GM12878 (cell line): Measurements from ENCODE around the gene C17orf78. TPM values are rescaled to one million over a fixed set of nuclear protein-coding genes. Genes with fewer than 3 reads are reported as not detected.

Experiments
- ATAC-seq: fragments of 200-7000 bp; cut with Tn5 transposase; 3 replicates; pipeline ENCODE4 v1.9.1; 2020; ENCODE audit warnings: mild to moderate bottlenecking, moderate library complexity
- BruUV-seq: library from RNA; stranded (reverse); fragments of 400-500 nt; replicated peaks from 2 replicates; lab custom pipeline; 2021; lab: Mats Ljungman, UMichigan
- CTCF ChIA-PET: fragments of 300-600 bp; sonication (Branson Sonifier 250); formaldehyde crosslinking; extraction: SDS; loops from one replicate; lab custom pipeline; 2021; ENCODE audit warnings: inconsistent platforms; lab: Yijun Ruan, JAX
- POLR2A ChIA-PET: fragments of 350-600 bp; formaldehyde crosslinking; extraction: SDS; loops from one replicate; lab custom pipeline; 2021; ENCODE audit warnings: inconsistent platforms; lab: Charles Lee
- RAD21 ChIA-PET: fragments of 300-600 bp; sonication (Branson Sonifier 250); formaldehyde crosslinking; loops from one replicate; lab custom pipeline; 2023; ENCODE audit warnings: antibody characterized with exemption; ENCODE audit not compliant: unreplicated experiment; lab: Charles Lee
- SMC1A ChIA-PET: fragments of 300-600 bp; sonication (Branson Sonifier 250); formaldehyde crosslinking; loops from one replicate; lab custom pipeline; 2023; ENCODE audit not compliant: unreplicated experiment, uncharacterized antibody; lab: Charles Lee
- DNase-seq: peaks from one replicate; pipeline ENCODE4 v3.0.0-alpha.2; 2011; ENCODE audit warnings: low read depth, low spot score
- FAIRE-seq: peaks from 3 replicates; lab custom pipeline; 2011; peaks lifted over from hg19 to GRCh38; lab: Jason Lieb, UNC
- H2AFZ ChIP-seq: 2 replicates; pipeline ENCODE4 v1.6.0; 2011; ENCODE audit warnings: low read depth, low read length, control low read depth; ENCODE audit not compliant: control insufficient read depth
- H3K27ac ChIP-seq: 2 replicates; pipeline ENCODE4 v1.5.1; 2011; ENCODE audit warnings: control low read depth; ENCODE audit not compliant: control insufficient read depth, insufficient read depth
- H3K27me3 ChIP-seq, 2 experiments: replicated peaks in 1 of 2; 2 replicates each; pipeline versions ENCODE4 v1.6.0 to v1.6.1; 2011; ENCODE audit warnings: low read length in 1 of 2; ENCODE audit not compliant: control insufficient read depth in 2 of 2, insufficient read depth in 2 of 2
- H3K36me3 ChIP-seq, 2 experiments: 2 replicates each; pipeline ENCODE4 v1.5.1; 2011; ENCODE audit warnings: low read length in 1 of 2; ENCODE audit not compliant: control insufficient read depth in 2 of 2, insufficient read depth in 2 of 2
- H3K4me1 ChIP-seq: 2 replicates; pipeline ENCODE4 v1.6.1; 2011; ENCODE audit warnings: mild to moderate bottlenecking, low read length, moderate library complexity, mixed read lengths; ENCODE audit not compliant: control insufficient read depth, insufficient read depth
- H3K4me2 ChIP-seq: 2 replicates; pipeline ENCODE4 v1.6.0; 2011; ENCODE audit warnings: control low read depth; ENCODE audit not compliant: control insufficient read depth, insufficient read depth
- H3K4me3 ChIP-seq: fragments of 200-600 bp; sonication (generic); 2 replicates; pipeline ENCODE4 v1.5.1; 2016
- H3K79me2 ChIP-seq: 2 replicates; pipeline ENCODE4 v1.6.0; 2011; ENCODE audit warnings: low read length; ENCODE audit not compliant: control insufficient read depth, insufficient read depth
- H3K9ac ChIP-seq: 2 replicates; pipeline ENCODE4 v1.8.0; 2011; ENCODE audit warnings: low read length, control low read depth, mixed read lengths; ENCODE audit not compliant: control insufficient read depth, insufficient read depth
- H3K9me3 ChIP-seq: replicated peaks from 3 replicates; pipeline ENCODE4 v1.5.1; 2011; ENCODE audit warnings: mild to moderate bottlenecking, low read length; ENCODE audit not compliant: control insufficient read depth, insufficient read depth
- H4K20me1 ChIP-seq: 2 replicates; pipeline ENCODE4 v1.6.0; 2011; ENCODE audit not compliant: control insufficient read depth, insufficient read depth
- BHLHE40 ChIP-seq, 2 experiments: fragments of 450-650 bp in 1 of 2; IDR thresholded peaks; 2 replicates each; pipeline ENCODE4 v1.6.1; 2011 to 2017; ENCODE audit warnings: low read depth in 2 of 2, borderline replicate concordance in 1 of 2, improper control_type of control experiment in 1 of 2, low read length in 1 of 2, mild to moderate bottlenecking in 1 of 2
- EP300 ChIP-seq, 2 experiments: fragments of 150-350 bp in 1 of 2; IDR thresholded peaks; 2 replicates each; pipeline ENCODE4 v1.6.1; 2011 to 2012; ENCODE audit warnings: low read depth in 2 of 2, low read length in 2 of 2, borderline replicate concordance in 1 of 2, improper control_type of control experiment in 1 of 2, inconsistent platforms in 1 of 2; ENCODE audit not compliant: control insufficient read depth in 1 of 2
- GATAD2B ChIP-seq: fragments of 450-650 bp; conservative IDR thresholded peaks from 2 replicates; pipeline ENCODE4 v1.6.1; 2017; ENCODE audit warnings: low read depth, mild to moderate bottlenecking, moderate library complexity
- KDM1A ChIP-seq: fragments of 200-600 bp; sonication (generic); IDR thresholded peaks from 2 replicates; pipeline ENCODE4 v1.6.1; 2016; ENCODE audit warnings: borderline replicate concordance
- MTA3 ChIP-seq: IDR thresholded peaks from 2 replicates; pipeline ENCODE4 v1.6.1; 2012; ENCODE audit warnings: low read length, inconsistent platforms, borderline replicate concordance
- MXI1 ChIP-seq: fragments of 150-350 bp; IDR thresholded peaks from 2 replicates; pipeline ENCODE4 v1.6.1; 2011; ENCODE audit warnings: low read depth, mild to moderate bottlenecking, inconsistent platforms, low read length, improper control_type of control experiment
- NFXL1 ChIP-seq: fragments of 450-650 bp; IDR thresholded peaks from 2 replicates; pipeline ENCODE4 v1.6.1; 2017; ENCODE audit warnings: antibody characterized with exemption, mild to moderate bottlenecking, borderline replicate concordance
- NR2C1 ChIP-seq: fragments of 450-650 bp; IDR thresholded peaks from 2 replicates; pipeline ENCODE4 v1.6.1; 2017; ENCODE audit warnings: antibody characterized with exemption, mild to moderate bottlenecking, moderate library complexity
- SMARCA5 ChIP-seq: fragments of 450-650 bp; IDR thresholded peaks from 2 replicates; pipeline ENCODE4 v1.6.1; 2017; ENCODE audit warnings: mild to moderate bottlenecking
- SREBF1 ChIP-seq: IDR thresholded peaks from 2 replicates; pipeline ENCODE4 v1.6.1; 2012; ENCODE audit warnings: mild to moderate bottlenecking, low read length
- YBX1 ChIP-seq: fragments of 450-650 bp; IDR thresholded peaks from 2 replicates; pipeline ENCODE4 v1.6.1; 2016; ENCODE audit warnings: antibody characterized with exemption
- ZNF217 ChIP-seq: fragments of 450-650 bp; IDR thresholded peaks from 2 replicates; pipeline ENCODE4 v1.6.1; 2017; ENCODE audit warnings: antibody characterized with exemption, mild to moderate bottlenecking
- ZNF274 ChIP-seq: IDR thresholded peaks from one replicate; pipeline ENCODE4 v1.8.0; 2011; ENCODE audit not compliant: insufficient read length, insufficient read depth
- WGBS: methylation state at CpG from one replicate; pipeline ENCODE4 v1.1.6; 2016; ENCODE audit warnings: low lambda C conversion rate; ENCODE audit not compliant: insufficient replicate concordance, insufficient coverage; ENCODE audit errors: missing lambda C conversion rate; 5-methylcytosine and 5-hydroxymethylcytosine counted together
- in situ Hi-C: fragments of 300-500 bp; cut with MboI; formaldehyde crosslinking; loops from 9 replicates; pipeline ENCODE4 v1.14.3; 2018; ENCODE audit warnings: mixed read lengths
- intact Hi-C: fragments of 100-400 bp; cut with micrococcal nuclease; formaldehyde crosslinking; loops from one replicate; pipeline ENCODE4 v1.14.2; 2022; ENCODE audit not compliant: unreplicated experiment
- polyA plus RNA-seq, 11 experiments: library from polyadenylated mRNA; depleted of rRNA in 4 of 11; unstranded in 6 of 11; stranded (reverse) in 5 of 11; fragments of >200 nt; fragmentation: Nextera tagmentation in 4 of 11; fragmentation: Illumina TruSeq in 1 of 11; extraction: Ambion mirVana in 4 of 11; extraction: Trizol in 1 of 11; gene quantifications; 1 replicate in 1 of 11; 2 replicates in 10 of 11; pipeline versions ENCODE4 v1.2.1 to v1.2.3, GENCODE V29; 2011 to 2016; ENCODE audit warnings: inconsistent platforms in 2 of 11, missing spikeins in 2 of 11, low read depth in 1 of 11
- total RNA-seq, 4 experiments: library from RNA; depleted of rRNA in 3 of 4; stranded (reverse); fragments of >200 nt in 3 of 4; fragmentation: Illumina TruSeq in 1 of 4; extraction: Trizol in 1 of 4; gene quantifications; 2 replicates each; pipeline versions ENCODE4 v1.2.1 to v1.2.3, GENCODE V29; 2013 to 2021
- TF ChIP-seq, protein P1 (sequence below), 3 experiments: IDR thresholded peaks in 2 of 3; conservative IDR thresholded peaks in 1 of 3; 2 replicates each; pipeline ENCODE4 v1.5.1; 2011; ENCODE audit warnings: low read depth in 3 of 3, low read length in 3 of 3, mild to moderate bottlenecking in 3 of 3, control low read depth in 2 of 3, moderate library complexity in 2 of 3, inconsistent platforms in 1 of 3, mixed read lengths in 1 of 3; ENCODE audit not compliant: control insufficient read depth in 2 of 3, insufficient read depth in 1 of 3; ENCODE audit errors: extremely low read depth in 1 of 3
- TF ChIP-seq, protein P2 (sequence below): IDR thresholded peaks from 2 replicates; pipeline ENCODE4 v1.6.1; 2011; ENCODE audit warnings: borderline replicate concordance, low read depth, mild to moderate bottlenecking, moderate library complexity, mixed read lengths, low read length; ENCODE audit not compliant: insufficient read depth; ENCODE audit errors: extremely low read length

Gene C17orf78
- total and polyA plus RNA-seq, 10 of the 15 experiments (the other 5 are each of a cell fraction or from before 2014, with no cell fraction given), result 0.10 TPM; not detected in 9

DNA sequence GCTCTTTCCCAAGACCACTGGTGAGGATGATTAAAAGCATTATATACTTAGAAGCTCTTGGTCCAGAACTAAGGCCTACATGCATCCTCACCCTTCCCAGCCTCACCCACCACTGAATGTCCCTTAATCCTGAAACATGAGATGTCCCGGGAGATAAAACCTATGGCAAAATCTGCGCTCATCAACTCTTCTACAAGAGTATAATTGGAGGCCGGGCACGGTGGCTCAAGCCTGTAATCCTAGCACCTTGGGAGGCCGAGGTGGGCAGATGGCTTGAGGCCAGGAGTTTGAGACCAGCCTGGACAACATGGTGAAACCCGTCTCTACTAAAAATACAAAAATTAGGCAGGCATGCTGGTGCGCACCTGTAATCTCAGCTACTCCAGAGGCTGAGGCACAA, 17.6 kb downstream of the C17orf78 start:
- CTCF ChIA-PET, result interaction anchor here (2.8 to 4.3 kb wide), 3 partner anchors 12 to 20 kb away, joined by 15 to 54 read pairs (median 25); partner anchors contain the start of gene C17orf78

DNA sequence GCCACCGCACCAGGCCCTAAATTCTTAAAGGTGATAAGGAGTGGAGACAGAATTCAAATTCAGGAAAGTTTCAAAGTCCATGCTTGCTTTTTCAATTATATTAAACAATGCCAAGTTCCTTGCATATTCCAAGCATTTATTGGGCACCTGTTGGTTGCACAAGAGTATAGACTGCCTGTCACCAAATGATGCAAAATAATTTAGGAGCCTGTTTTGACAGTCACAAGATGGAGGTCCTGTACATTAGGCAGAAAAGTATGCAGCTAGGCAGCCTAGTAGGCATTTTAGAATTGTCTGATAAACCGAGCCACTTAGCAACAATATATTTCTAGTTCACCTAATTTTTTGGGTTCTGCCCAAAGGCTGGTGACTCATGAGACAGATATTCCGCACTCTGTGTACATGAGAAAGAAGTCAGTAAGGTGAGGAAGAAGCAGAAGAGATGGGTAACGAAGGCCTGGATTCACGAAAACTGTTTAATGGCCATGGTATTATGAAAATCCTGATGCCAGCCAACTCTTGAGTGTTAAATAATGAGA, 23.5 kb downstream of the C17orf78 start:
- in situ Hi-C loops, result no loop called here
- intact Hi-C loops, result no loop called here
- peaks cover 10% of the 10 kb centered on the region for H3K4me1 ChIP-seq
- H3K27me3 ChIP-seq, result no peaks in the 10 kb centered on the region
- H3K9ac ChIP-seq, result no peak overlapping the region
- no peak overlapping the region for H2AFZ ChIP-seq
- H3K36me3 ChIP-seq, result no peaks in the 10 kb centered on the region
- H3K27ac ChIP-seq, result no peak overlapping the region
- WGBS, result 90% methylated on average over 5 of the region's 5 CpGs
- no peak for FAIRE-seq
- H3K9me3 ChIP-seq, result no peaks in the 10 kb centered on the region
- ChIA-PET POLR2A (no interaction called here), CTCF (interaction anchor here (1.5 to 10.0 kb wide), 3 partner anchors 13 to 24 kb away, joined by 6 to 187 read pairs (median 21); partner anchors contain the start of gene C17orf78), RAD21 (interaction anchor here (5.2 kb wide), 1 partner anchor 24 kb away, joined by 81 read pairs; the partner anchor contains the start of gene C17orf78), SMC1A (interaction anchor here (1.7 to 2.4 kb wide), 2 partner anchors 25 to 392 kb away, joined by 4 to 68 read pairs; partner anchors contain the start of gene C17orf78)
- no peak overlapping the region for H3K4me2 ChIP-seq
- ATAC-seq, result no peak
- no peak for DNase-seq
- H3K79me2 ChIP-seq, result no peaks in the 10 kb centered on the region; the same call in 1 of the 2 replicates
- H3K4me3 ChIP-seq, result no peak overlapping the region
- H4K20me1 ChIP-seq, result no peaks in the 10 kb centered on the region
- BruUV-seq, result no TSS peak
- TF ChIP-seq ZNF217, result no peak
- TF ChIP-seq YBX1, result no peak
- no peak for TF ChIP-seq EP300 (IDR thresholded peaks at IDR 0.05; ENCODE audit: borderline replicate concordance in 1 of 2, control insufficient read depth in 1 of 2, low read depth in 2 of 2, low read length in 2 of 2)
- TF ChIP-seq SMARCA5, result no peak
- TF ChIP-seq, protein P1, sequence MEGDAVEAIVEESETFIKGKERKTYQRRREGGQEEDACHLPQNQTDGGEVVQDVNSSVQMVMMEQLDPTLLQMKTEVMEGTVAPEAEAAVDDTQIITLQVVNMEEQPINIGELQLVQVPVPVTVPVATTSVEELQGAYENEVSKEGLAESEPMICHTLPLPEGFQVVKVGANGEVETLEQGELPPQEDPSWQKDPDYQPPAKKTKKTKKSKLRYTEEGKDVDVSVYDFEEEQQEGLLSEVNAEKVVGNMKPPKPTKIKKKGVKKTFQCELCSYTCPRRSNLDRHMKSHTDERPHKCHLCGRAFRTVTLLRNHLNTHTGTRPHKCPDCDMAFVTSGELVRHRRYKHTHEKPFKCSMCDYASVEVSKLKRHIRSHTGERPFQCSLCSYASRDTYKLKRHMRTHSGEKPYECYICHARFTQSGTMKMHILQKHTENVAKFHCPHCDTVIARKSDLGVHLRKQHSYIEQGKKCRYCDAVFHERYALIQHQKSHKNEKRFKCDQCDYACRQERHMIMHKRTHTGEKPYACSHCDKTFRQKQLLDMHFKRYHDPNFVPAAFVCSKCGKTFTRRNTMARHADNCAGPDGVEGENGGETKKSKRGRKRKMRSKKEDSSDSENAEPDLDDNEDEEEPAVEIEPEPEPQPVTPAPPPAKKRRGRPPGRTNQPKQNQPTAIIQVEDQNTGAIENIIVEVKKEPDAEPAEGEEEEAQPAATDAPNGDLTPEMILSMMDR (IDR thresholded peaks at IDR 0.05 in 2 of 3, conservative IDR thresholded peaks at IDR 0.05 in 1 of 3; ENCODE audit: control insufficient read depth in 2 of 3, extremely low read depth in 1 of 3, insufficient read depth in 1 of 3, low read depth in 3 of 3, low read length in 3 of 3), result no peak
- TF ChIP-seq NR2C1, result no peak
- TF ChIP-seq SREBF1, result no peak
- no peak for TF ChIP-seq GATAD2B

More for the DNA sequence above, 17.6 kb downstream of the C17orf78 start:
- H3K4me2 ChIP-seq, result no peak overlapping the region
- no peaks in the 10 kb centered on the region for H3K27me3 ChIP-seq
- peaks cover 26% of the 10 kb centered on the region for H3K4me1 ChIP-seq
- no peak overlapping the region for H3K27ac ChIP-seq
- RAD21 ChIA-PET, result interaction anchor here (0.9 to 6.4 kb wide), 2 partner anchors 13 to 17 kb away, joined by 3 to 65 read pairs; partner anchors contain the start of gene C17orf78
- WGBS, result 96% methylated on average over 7 of the region's 7 CpGs
- H3K79me2 ChIP-seq, result no peaks in the 10 kb centered on the region
- H3K4me3 ChIP-seq, result no peak overlapping the region
- POLR2A ChIA-PET, result interaction anchor here (1.1 to 1.3 kb wide), 2 partner anchors 19 to 53 kb away, joined by 3 to 4 read pairs; no protein-coding TSS in a partner anchor
- no TSS peak for BruUV-seq
- no peaks in the 10 kb centered on the region for H3K9me3 ChIP-seq
- no peak for DNase-seq
- H3K36me3 ChIP-seq, result no peaks in the 10 kb centered on the region
- TF ChIP-seq, protein P2, sequence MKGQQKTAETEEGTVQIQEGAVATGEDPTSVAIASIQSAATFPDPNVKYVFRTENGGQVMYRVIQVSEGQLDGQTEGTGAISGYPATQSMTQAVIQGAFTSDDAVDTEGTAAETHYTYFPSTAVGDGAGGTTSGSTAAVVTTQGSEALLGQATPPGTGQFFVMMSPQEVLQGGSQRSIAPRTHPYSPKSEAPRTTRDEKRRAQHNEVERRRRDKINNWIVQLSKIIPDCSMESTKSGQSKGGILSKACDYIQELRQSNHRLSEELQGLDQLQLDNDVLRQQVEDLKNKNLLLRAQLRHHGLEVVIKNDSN, result no peak
- TF ChIP-seq MTA3 (no peak), KDM1A (no peak), BHLHE40 (IDR thresholded peaks at IDR 0.05; ENCODE audit: borderline replicate concordance in 1 of 2, low read depth in 2 of 2, low read length in 1 of 2) (no peak), ZNF274 (no peak), NFXL1 (no peak), MXI1 (no peak)
- TF ChIP-seq, all 136 proteins: peak for 0
- intact Hi-C loops (no loop called here), in situ Hi-C loops (no loop called here)
- Histone ChIP-seq H2AFZ (no peak overlapping the region), H4K20me1 (no peaks in the 10 kb centered on the region), H3K9ac (no peak overlapping the region)
- SMC1A ChIA-PET, result interaction anchor here (6.3 kb wide), 1 partner anchor 18 kb away, joined by 81 read pairs; the partner anchor contains the start of gene C17orf78
- ATAC-seq (no peak), FAIRE-seq (no peak)
